Stimulated activated CD8-positive, alpha-beta memory T cell treated with anti-CD3 and anti-CD28 coated beads, Interleukin-4, amount 100 ng/mL, for 1 hour (primary cell): Measurements from ENCODE around the gene HNRNPLL.

Experiments used
- DNase-seq, 2 donors: peaks; one replicate each; pipeline ENCODE4 v3.0.0-alpha.2; 2020; ENCODE audit warnings: low read depth in 2 of 2, low spot score in 1 of 2

HNRNPLL gene

GRCh38 chr2:38532366-38532765 is 70.4 kb downstream of the HNRNPLL start:
- DNase-seq: no peak

DNA sequence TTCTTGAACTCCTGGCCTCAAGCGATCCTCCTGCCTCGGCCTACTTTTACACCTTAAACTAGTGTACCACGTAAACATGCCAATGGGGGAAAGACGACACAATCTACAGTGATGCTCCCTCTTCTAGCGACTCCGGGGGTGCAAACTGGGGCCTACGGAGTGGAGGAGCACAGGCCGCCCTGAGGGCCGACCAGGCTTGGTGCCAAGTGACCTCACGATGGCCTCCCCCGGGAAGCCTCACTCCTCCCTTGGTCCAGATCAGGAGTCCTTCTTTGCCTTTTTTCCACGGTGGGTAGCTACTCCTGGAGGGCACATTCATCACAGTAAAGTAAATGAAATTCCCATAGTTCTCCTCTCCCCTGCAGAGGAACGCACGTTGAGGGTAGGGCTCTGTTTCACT is 73.5 kb downstream of the HNRNPLL start:
- DNase-seq: no peak

DNA sequence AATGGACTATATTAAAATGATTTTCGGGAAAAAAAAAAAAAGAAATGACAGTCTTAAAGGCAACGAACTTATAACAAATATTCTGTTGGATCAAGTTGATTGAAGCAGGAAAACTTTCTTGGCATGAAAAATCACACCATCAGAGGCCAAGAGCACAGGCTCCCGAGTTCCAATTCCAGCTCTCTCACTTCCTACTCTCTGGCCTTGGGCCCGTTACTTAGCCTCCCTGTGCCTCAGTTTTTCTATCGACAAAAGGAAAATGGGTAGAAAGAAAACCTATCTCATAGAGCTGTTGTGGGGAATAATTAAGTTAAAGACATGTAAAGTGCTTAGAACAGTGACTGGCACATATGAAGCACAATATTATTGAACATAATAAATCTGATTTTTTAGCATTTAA is 74.2 kb downstream of the HNRNPLL start:
- no peak for DNase-seq

DNA sequence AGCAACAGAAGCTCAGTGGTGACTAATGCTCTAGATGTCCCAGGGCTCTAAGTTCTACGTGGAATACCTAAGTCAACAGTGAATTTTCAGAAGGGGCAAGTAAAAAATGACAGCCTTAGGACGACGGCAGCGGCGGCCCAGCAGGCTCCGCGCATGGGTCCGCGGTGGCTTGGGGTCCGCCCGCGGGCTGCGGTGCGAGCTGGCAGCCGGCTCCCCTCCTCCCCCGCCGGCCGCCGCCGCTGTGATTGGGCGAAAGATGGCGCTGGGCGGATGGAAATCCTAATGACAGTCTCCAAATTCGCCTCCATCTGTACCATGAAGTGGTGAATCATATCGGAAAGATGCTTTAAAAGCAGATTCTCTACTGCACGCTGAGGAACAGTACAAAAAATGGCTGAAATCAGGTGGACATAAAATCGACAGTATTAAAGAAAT is 74.7 kb downstream of the HNRNPLL start:
- no peak for DNase-seq

DNA sequence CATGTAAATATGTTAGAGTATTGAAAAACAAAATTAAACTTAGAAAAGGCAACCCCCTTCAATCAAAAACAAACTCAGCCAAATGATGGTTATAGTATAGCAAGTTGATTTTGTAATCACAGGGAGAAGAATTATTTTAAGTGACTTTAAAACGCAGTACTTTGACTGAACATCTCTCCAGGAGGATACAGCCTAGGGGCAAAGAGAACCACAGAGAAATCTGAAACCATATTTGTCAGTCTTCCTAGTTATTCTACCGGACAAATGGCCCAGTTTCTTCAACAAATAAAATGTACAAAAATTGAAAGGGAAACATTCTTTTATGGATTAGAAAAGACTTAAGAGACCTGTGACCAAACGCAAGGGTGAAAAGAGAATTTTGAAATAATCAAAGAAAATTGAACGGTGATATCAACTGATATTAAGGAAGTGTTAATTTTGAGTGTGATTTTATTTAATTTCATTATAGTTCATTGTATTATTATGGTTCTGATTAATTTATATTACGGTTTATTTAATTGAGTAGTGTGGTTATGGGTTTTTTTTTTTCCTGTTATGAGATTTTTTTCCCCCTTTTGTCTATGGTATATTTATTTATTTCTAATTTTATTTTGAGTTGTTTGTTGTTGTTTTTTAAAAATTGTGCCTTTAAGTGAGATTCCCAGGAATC is 75.3 kb downstream of the HNRNPLL start:
- DNase-seq: no peak

GRCh38 chr2:38526195-38526594 is 76.5 kb downstream of the HNRNPLL start:
- no peak for DNase-seq

GRCh38 chr2:38524580-38524979 is 78.1 kb downstream of the HNRNPLL start:
- no peak for DNase-seq

GRCh38 chr2:38523728-38524437 is 78.8 kb downstream of the HNRNPLL start:
- DNase-seq: no peak

DNA sequence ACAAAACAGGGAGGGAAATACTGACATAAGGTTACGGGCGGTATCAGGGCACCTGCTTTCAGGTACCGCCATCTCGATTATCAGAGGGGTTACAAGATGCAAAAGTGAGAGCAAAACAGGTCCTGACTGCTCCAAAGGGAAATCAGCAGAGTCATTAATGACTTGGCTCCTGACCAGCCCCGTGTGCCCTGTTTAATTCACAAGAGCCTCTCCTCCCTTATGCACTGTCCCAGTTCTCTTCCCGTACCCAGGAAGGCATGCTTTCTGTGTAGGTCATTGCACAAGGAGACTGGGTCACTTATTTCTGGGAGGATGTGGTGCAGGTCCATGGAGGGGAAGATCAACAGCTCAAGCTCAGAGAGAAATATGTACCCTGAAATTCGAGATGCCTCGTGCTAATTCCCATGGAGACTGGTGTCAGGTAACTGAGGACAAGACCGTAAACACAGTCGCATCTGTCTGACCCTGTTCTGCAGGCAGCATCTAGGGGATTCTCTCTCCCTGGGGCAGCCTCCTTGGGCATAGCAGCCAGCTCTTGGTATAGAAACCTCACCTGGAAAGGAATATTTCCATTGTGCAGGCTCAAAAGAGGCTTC is 79.9 kb downstream of the HNRNPLL start:
- no peak for DNase-seq

DNA sequence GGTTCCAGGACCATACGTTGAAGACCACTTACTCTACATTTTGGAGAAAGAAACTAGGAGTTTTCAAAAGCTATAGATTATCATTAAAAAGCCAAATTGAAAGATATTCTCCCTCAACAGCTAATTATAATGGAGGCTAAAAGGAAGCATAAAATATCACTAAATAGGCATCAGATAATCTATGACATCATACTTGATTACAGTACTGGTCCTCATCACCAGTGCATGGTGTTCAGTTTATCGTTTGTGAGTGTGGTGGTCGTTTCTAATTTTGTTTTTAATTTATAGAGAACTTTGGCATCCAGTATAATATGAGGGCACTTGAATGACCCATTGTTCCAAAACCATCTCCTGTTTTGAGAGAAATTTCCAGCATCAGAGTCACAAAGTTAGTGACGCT is 80.9 kb downstream of the HNRNPLL start:
- no peak for DNase-seq

DNA sequence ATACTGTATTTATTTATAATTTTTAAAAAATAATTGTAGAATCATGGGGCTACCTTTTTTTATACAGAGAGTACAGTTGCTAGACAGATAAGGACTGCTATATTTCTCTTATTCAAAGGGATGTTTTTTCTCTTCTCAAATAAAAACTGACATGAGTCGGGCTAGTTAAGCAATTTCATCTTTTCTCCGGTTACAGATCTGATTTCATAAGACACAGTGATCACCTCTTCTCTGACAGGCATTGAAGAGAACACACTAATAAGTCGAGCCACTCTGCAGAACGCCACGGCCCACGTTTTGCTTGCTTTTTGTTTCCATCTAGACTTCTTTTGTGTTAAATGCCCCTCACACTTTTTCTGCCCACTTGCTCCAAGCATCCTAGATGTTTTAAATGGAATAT is 85.4 kb downstream of the HNRNPLL start:
- no peak for DNase-seq

GRCh38 chr2:38516526-38516925 is 86.2 kb downstream of the HNRNPLL start:
- no peak for DNase-seq

GRCh38 chr2:38516122-38516521 is 86.6 kb downstream of the HNRNPLL start:
- DNase-seq: no peak

DNA sequence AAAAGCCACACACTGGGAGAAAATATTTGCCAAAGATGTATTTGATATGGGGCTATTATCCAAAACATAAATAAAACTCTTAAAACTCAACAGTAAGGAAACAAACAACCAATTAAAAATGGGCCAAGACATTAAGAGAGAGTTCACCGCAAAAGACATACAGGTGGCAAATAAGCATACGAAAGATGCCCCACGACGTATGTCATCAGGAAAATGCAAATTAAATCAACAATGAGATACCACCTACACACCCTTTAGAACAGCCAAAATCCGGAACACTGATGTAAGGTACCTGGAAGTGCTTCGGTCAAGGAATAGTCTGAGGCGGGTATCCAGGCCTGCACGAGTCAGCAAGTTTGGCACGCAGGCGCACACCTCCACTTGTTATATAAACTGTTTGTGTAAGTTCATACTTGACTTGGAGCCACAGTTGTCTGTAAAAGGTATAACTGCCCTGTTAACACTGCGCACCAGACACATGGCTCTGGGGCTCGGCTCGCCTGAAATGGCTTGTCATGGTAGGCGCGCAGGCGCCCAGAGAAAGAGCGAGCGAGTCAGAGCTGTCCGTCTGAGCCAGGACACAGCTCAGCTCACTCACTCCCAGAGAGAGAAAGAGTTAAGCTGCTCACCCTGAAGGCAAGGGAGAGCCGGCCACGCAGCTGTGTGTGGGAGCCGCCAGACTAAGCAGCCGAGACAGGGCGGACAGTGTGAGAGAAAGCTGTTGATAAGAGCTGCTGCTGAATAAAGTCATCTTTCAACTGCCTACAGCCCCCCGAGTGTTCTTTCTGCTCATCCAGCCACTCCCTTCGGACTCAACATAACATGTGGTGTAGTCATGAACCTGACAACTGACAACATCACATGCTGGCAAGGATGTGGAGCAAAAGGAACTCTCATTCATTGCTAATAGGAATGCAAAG is 87.3 kb downstream of the HNRNPLL start:
- DNase-seq: no peak

DNA sequence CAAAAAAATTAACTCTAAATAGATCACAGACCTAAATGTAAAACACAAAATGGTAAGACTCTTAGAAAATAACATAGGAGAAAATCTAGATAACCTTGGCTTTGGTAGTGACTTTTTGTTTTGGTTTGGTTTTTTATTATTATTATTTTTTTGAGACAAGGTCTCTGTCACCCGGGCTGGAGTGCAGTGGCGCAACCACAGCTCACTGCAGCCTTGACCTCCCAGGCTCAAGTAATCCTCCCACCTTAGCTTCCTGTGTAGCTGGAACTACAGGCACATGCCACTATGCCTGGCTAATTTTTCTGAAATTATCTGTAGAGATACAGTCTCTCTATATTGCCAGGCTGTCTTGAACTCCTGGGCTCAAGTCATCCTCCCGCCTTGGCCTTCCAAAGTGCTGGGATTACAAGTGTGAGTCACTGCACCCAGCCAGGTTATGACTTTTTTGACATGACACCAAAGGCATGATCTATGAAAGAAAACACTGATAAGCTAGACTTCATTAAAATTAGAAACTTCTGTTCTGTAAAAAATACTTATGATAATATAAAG is 88.0 kb downstream of the HNRNPLL start:
- DNase-seq: no peak

DNA sequence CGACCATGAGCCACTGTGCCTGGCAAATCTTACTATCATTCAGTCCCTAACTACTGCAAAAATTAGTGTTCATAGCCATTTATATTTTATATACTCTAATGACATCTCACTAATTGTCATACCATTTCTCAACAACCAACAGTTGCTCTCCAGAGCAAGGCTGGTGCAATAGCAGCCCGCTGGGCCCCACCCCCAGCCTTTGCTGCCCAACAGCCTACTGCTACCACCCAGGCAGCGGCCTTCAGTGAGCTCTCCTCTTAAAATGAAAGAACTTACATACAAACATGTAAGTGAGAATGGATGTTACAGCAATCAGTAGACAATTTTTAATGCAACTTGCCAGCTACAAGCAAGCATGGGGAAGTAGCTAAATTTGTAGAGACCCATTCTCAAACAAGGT is 90.5 kb downstream of the HNRNPLL start:
- DNase-seq: no peak
